A549 treated with AZD9567 at 1 μM for 4 hours (cell line): ENCODE data around the gene INPP5E. TPM values are rescaled to one million over a fixed set of nuclear protein-coding genes. Genes with fewer than 3 reads are reported as not detected.

Experiments
- total RNA-seq: library from RNA; stranded (reverse); fragments of 200-300 nt; extraction: Qiagen RNA extraction; gene quantifications from 5 replicates; pipeline ENCODE4 v1.2.3, GENCODE V29; 2022; ENCODE audit not compliant: insufficient read depth

Gene INPP5E, protein sequence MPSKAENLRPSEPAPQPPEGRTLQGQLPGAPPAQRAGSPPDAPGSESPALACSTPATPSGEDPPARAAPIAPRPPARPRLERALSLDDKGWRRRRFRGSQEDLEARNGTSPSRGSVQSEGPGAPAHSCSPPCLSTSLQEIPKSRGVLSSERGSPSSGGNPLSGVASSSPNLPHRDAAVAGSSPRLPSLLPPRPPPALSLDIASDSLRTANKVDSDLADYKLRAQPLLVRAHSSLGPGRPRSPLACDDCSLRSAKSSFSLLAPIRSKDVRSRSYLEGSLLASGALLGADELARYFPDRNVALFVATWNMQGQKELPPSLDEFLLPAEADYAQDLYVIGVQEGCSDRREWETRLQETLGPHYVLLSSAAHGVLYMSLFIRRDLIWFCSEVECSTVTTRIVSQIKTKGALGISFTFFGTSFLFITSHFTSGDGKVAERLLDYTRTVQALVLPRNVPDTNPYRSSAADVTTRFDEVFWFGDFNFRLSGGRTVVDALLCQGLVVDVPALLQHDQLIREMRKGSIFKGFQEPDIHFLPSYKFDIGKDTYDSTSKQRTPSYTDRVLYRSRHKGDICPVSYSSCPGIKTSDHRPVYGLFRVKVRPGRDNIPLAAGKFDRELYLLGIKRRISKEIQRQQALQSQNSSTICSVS
- 14.6 to 24.5 TPM (median 23.8 TPM) in 5 replicates for total RNA-seq

DNA sequence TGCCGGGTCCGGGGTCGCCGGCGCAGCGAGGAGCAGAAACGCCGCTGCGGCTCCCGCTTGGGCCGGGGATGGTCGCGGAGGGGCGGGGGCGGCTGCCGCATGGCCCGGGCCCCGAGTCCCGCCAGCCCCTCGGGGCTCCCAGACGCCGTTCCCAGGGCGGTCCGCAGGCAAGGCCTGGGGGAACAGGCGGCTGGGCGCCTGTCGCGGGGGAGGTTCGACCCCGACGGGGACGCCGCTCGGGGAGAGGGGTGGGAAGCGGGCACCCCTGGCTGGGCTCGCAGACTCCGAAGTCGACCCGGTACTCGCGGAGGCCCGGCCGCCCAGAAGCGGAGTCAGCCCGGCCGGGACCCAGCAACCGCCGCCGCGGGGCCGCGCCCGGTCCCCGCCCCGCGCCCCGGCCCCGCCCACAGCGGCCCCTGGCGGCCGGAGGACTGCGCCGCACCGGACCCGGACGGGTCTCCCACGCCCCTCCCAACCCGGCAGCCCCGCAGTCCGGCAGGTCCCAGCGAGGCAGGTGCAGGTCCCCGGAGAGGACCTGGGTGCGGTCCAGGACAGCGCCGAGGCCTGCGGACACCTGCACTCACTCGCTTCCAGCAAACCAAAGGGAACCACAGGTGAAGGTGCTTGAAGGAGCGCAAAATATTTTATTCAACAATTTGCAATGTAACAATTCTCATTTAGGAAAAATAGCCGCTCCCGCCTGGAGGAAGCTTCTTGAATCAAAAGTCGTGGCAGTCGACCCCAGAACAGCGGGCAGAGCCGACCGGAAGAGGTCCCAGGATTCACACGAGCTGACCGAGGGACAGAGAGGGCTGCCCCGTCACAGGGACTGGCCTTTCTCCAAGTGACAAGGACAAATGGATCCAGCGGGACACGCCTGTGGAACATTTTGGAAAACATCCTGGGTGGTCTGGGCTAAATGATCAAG is at the start of gene INPP5E:
INPP5E (minus strand) TSS at position 365 of the 928 bp plus-strand sequence. CDS start 426 bp downstream, outside the sequence.

DNA sequence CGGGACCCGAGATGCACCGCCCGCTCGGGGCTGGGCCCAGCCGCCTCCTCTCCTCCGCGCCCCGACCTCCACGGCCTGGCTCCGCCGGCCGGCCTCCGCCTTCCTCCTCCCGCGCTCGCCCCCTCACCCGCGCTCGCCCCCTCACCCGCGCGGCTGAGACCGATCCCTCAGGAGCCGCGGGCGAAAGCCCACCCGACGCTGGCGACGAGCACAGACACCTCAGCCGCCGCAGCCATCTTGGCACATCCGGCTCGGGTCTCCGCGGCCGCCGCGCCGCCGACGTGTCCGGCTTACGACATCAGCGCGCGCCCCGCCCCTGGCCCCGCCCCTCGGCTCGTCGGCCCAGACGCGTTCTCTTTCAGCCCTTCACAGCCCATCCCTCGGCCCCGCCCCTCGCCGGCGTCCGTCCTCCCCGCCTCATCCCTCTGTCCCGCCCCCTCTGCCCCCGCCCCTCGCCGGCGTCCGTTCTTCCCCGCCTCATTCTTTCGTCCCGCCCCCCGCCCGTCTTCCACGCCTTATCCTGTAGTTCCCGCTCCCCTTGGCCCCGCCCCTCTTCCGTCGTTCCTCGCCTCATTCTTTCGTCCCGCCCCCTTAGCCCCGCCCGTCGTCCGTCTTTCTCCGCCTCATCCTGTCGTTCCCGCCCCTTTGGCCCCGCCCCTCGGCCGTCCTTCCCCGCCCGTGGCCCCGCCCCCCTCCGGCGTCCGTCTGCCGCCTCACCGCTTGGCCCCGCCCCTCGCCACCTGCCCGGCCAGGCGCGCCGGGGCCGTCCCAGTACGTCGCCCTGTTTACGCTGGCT is 43.3 kb upstream of the INPP5E start, which contains the start of gene SEC16A:
SEC16A (minus strand) TSS at position 248 of the 796 bp plus-strand sequence. CDS start 5,425 bp downstream, outside the sequence.

GRCh38 chr9:136410500-136411287 is 29.0 kb downstream of the INPP5E start, which contains the start of the genes ENTR1 and PMPCA:
Gene ENTR1, minus strand, starts transcription at chr9:136410614. Its CDS starts 217 bp downstream, at chr9:136410397.
Gene PMPCA, plus strand, starts transcription at chr9:136410658. Its CDS starts 11 bp downstream, at chr9:136410669.

DNA sequence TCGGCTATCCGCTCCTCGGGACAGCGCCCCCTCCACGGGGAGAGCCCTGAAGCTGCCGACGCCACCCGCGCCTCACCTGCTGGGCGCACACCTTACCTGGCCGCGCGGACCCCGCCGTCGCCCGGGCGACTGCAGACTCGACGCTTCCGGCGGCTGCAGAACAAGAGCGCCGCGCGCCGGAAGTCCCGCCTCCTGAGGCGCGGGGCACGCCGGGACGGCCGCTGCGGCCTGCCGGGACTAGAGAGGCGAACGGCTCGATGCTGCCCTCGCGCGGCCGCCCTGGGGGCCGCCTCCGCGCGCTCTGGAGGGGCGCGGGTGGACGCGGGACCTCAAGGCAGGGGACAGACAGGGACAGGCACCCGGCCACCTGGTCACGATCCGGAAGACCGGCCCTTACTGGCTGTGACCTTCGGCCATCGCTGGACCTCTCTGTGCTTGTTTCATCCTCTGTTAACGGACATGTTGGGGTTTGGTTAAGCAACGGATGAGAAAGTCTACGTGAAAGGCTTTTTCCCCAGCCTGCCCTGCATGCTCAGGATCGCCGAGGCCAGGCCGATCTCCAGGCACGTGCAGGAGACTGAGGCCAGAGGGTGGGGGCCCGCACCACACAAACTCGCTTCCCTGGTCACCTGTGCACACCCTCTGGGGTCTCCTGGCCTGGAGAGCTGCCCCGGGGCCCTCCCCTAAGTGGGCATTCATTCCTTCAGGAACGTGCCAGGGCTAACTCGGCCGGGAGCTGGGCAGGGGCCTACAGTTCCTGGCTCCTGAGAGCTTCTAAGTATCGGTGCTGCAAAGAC is 39.4 kb downstream of the INPP5E start, which contains the start of gene SNAPC4:
SNAPC4 (minus strand) TSS at position 133 of the 797 bp plus-strand sequence. CDS start 1,742 bp downstream, outside the sequence.

Other genes with a start within 250 kb of the INPP5E start
- gene LHX3, start 234.7 kb downstream of the INPP5E start, total RNA-seq: 0.06 to 0.14 TPM (median 0.06 TPM) in 3 of 5 replicates, not detected in the others
- gene QSOX2, start 194.0 kb downstream of the INPP5E start, total RNA-seq: 24.9 to 30.9 TPM (median 29.4 TPM) in 5 replicates
- gene CCDC187, start 135.8 kb downstream of the INPP5E start, total RNA-seq: 0.01 to 0.02 TPM (median 0.01 TPM) in 3 of 5 replicates, not detected in the others
- gene GPSM1, start 112.3 kb downstream of the INPP5E start, total RNA-seq: 8.2 to 14.1 TPM (median 13.1 TPM) in 5 replicates
- 11.8 to 40.4 TPM (median 37.1 TPM) in 5 replicates for gene DNLZ, start 76.1 kb downstream of the INPP5E start, total RNA-seq
- gene CARD9, start 66.2 kb downstream of the INPP5E start, total RNA-seq: 1.0 to 1.8 TPM (median 1.3 TPM) in 4 of 5 replicates, not detected in the other
- 6.8 to 15.6 TPM (median 14.5 TPM) in 5 replicates for gene SNAPC4, start 39.7 kb downstream of the INPP5E start, total RNA-seq
- gene ENTR1, start 29.2 kb downstream of the INPP5E start, total RNA-seq: 50.6 to 84.8 TPM (median 75.1 TPM) in 5 replicates
- gene PMPCA, start 29.2 kb downstream of the INPP5E start, total RNA-seq: 82.6 to 130 TPM (median 85.8 TPM) in 5 replicates
- gene SEC16A, start 43.2 kb upstream of the INPP5E start, total RNA-seq: 57.7 to 66.1 TPM (median 59.9 TPM) in 5 replicates
- gene NOTCH1, start 106.2 kb upstream of the INPP5E start, total RNA-seq: 11.5 to 21.5 TPM (median 13.1 TPM) in 5 replicates
- 37.1 to 59.8 TPM (median 58.8 TPM) in 5 replicates for gene EGFL7, start 223.1 kb upstream of the INPP5E start, total RNA-seq
- 64.9 to 105 TPM (median 101 TPM) in 5 replicates for gene AGPAT2, start 247.6 kb upstream of the INPP5E start, total RNA-seq